Medulla oblongata (tissue), 1 donor: ENCODE measurements around the gene GIGYF1.
A peak's percentile ranks its signal among the peaks of the same experiment; 100 is the strongest.

Source experiments
- DNase-seq: peaks from one replicate; pipeline ENCODE4 v3.0.0-alpha.2; 2015; ENCODE audit errors: extremely low spot score

Gene GIGYF1

GRCh38 chr7:100683659-100684533, 10.2 kb downstream of the GIGYF1 start:
- DNase-seq = no peak

- DNase-seq = no peak
Measured at GRCh38 chr7:100682991-100683658, 10.9 kb downstream of the GIGYF1 start.

- DNase-seq = no peak
Measured at GRCh38 chr7:100682228-100682741, 11.8 kb downstream of the GIGYF1 start.

GRCh38 chr7:100681491-100682227, 12.4 kb downstream of the GIGYF1 start:
- DNase-seq = no peak

GRCh38 chr7:100680576-100681271, 13.3 kb downstream of the GIGYF1 start:
- DNase-seq = no peak

- peak; percentile 13 for DNase-seq
Measured at GRCh38 chr7:100679927-100680575, 14.0 kb downstream of the GIGYF1 start.

GRCh38 chr7:100679129-100679926, 14.7 kb downstream of the GIGYF1 start:
- DNase-seq = no peak

GRCh38 chr7:100678291-100678984, 15.6 kb downstream of the GIGYF1 start:
- DNase-seq = no peak

GRCh38 chr7:100677308-100678267, 16.5 kb downstream of the GIGYF1 start:
- DNase-seq = no peak

- DNase-seq = no peak
Measured at GRCh38 chr7:100676501-100677306, 17.3 kb downstream of the GIGYF1 start.

GRCh38 chr7:100675581-100676350, 18.3 kb downstream of the GIGYF1 start:
- peak; percentile 82 for DNase-seq

GRCh38 chr7:100675105-100675451, 19.0 kb downstream of the GIGYF1 start:
- no peak for DNase-seq

- peak; percentile 16 for DNase-seq
Measured at GRCh38 chr7:100674411-100675104, 19.5 kb downstream of the GIGYF1 start.

- DNase-seq = peak; percentile 42
Measured at GRCh38 chr7:100673942-100674410, 20.1 kb downstream of the GIGYF1 start.

GRCh38 chr7:100673302-100673941, 20.6 kb downstream of the GIGYF1 start, which contains the start of gene GNB2:
Gene GNB2 (plus strand): TSS chr7:100673740. CDS start chr7:100676266, 2,526 bp downstream.
- peak; percentile 99 for DNase-seq
